HEK293 (cell line): ENCODE data around the gene GALNTL6.

Experiments
- CTCF ChIA-PET: fragments of 350-600 bp; formaldehyde crosslinking; extraction: SDS; loops from one replicate; lab custom pipeline; 2021; ENCODE audit warnings: antibody characterized with exemption; lab: Yijun Ruan, JAX
- POLR2A ChIA-PET: fragments of 300-600 bp; formaldehyde crosslinking; extraction: SDS; loops from one replicate; lab custom pipeline; 2020; ENCODE audit warnings: antibody characterized with exemption, inconsistent platforms; lab: Yijun Ruan, JAX
- H3K27ac ChIP-seq: fragments of 200-500 bp; sonication (Bioruptor generic); 2 replicates; pipeline ENCODE4 v1.5.1; 2014; ENCODE audit warnings: low read depth, low read length, control low read depth, inconsistent platforms; ENCODE audit errors: extremely low read depth
- H3K36me3 ChIP-seq, 2 experiments: fragments of 200-500 bp in 1 of 2; sonication (Bioruptor generic) in 1 of 2; 1 replicate in 1 of 2; 2 replicates in 1 of 2; pipeline ENCODE4 v1.5.1; 2014 to 2017; ENCODE audit warnings: inconsistent platforms in 2 of 2, low read length in 2 of 2; ENCODE audit not compliant: control insufficient read depth in 2 of 2, insufficient read depth in 1 of 2
- H3K4me1 ChIP-seq: fragments of 200-500 bp; sonication (Bioruptor generic); 2 replicates; pipeline ENCODE4 v1.5.1; 2014; ENCODE audit warnings: mild to moderate bottlenecking, low read length, inconsistent platforms; ENCODE audit not compliant: control insufficient read depth, insufficient read depth
- H3K4me3 ChIP-seq: 2 replicates; pipeline ENCODE4 v1.5.1; 2011; ENCODE audit warnings: low read depth, mild to moderate bottlenecking, control low read depth, low read length, moderate library complexity
- H3K9me3 ChIP-seq: fragments of 200-500 bp; sonication (Bioruptor generic); 2 replicates; pipeline ENCODE4 v1.5.1; 2014; ENCODE audit warnings: low read depth, low read length, inconsistent platforms; ENCODE audit not compliant: control insufficient read depth, insufficient read depth
- BCL11A ChIP-seq: fragments of 450-650 bp; formaldehyde crosslinking; IDR thresholded peaks from 2 replicates; pipeline ENCODE4 v1.5.1; 2016; ENCODE audit warnings: low read depth, missing biosample characterization, missing genetic modification characterization
- GLI2 ChIP-seq: fragments of 450-650 bp; formaldehyde crosslinking; IDR thresholded peaks from 2 replicates; pipeline ENCODE4; 2017; ENCODE audit warnings: missing biosample characterization, missing genetic modification characterization, low read depth, borderline replicate concordance
- PRDM1 ChIP-seq: fragments of 450-650 bp; formaldehyde crosslinking; IDR thresholded peaks from 2 replicates; pipeline ENCODE4; 2016; ENCODE audit warnings: missing biosample characterization, missing genetic modification characterization
- REST ChIP-seq: fragments of 450-650 bp; formaldehyde crosslinking; IDR thresholded peaks from 2 replicates; pipeline ENCODE4 v1.5.1; 2016; ENCODE audit warnings: missing biosample characterization, missing genetic modification characterization
- ZBTB1 ChIP-seq: fragments of 450-650 bp; formaldehyde crosslinking; IDR thresholded peaks from 2 replicates; pipeline ENCODE4 v1.5.1; 2016; ENCODE audit warnings: missing biosample characterization, missing genetic modification characterization
- ZBTB17 ChIP-seq: fragments of 450-650 bp; formaldehyde crosslinking; IDR thresholded peaks from 2 replicates; pipeline ENCODE4 v1.5.1; 2016; ENCODE audit warnings: missing biosample characterization, missing genetic modification characterization
- ZBTB26 ChIP-seq: fragments of 450-650 bp; formaldehyde crosslinking; optimal IDR thresholded peaks from 2 replicates; pipeline ENCODE3; 2016; ENCODE audit warnings: missing biosample characterization, mild to moderate bottlenecking, missing genetic modification characterization
- ZNF133 ChIP-seq: fragments of 450-650 bp; formaldehyde crosslinking; IDR thresholded peaks from 2 replicates; pipeline ENCODE4 v1.5.1; 2016; ENCODE audit warnings: missing biosample characterization, missing genetic modification characterization
- ZNF138 ChIP-seq: fragments of 450-650 bp; formaldehyde crosslinking; IDR thresholded peaks from 2 replicates; pipeline ENCODE4 v1.5.1; 2016; ENCODE audit warnings: missing biosample characterization, missing genetic modification characterization, borderline replicate concordance
- ZNF169 ChIP-seq: fragments of 450-650 bp; formaldehyde crosslinking; IDR thresholded peaks from 2 replicates; pipeline ENCODE4 v1.5.1; 2016; ENCODE audit warnings: missing biosample characterization, missing genetic modification characterization
- ZNF221 ChIP-seq: fragments of 450-650 bp; formaldehyde crosslinking; IDR thresholded peaks from 2 replicates; pipeline ENCODE4 v1.5.1; 2017; ENCODE audit warnings: missing biosample characterization, missing genetic modification characterization, borderline replicate concordance
- ZNF223 ChIP-seq: fragments of 450-650 bp; formaldehyde crosslinking; IDR thresholded peaks from 2 replicates; pipeline ENCODE4 v1.5.1; 2016; ENCODE audit warnings: missing biosample characterization, missing genetic modification characterization
- ZNF26 ChIP-seq: fragments of 450-650 bp; formaldehyde crosslinking; IDR thresholded peaks from 2 replicates; pipeline ENCODE4 v1.5.1; 2016; ENCODE audit warnings: missing biosample characterization, missing genetic modification characterization
- ZNF362 ChIP-seq: fragments of 450-650 bp; formaldehyde crosslinking; IDR thresholded peaks from 2 replicates; pipeline ENCODE4 v1.5.1; 2016; ENCODE audit warnings: missing biosample characterization, missing genetic modification characterization
- ZNF596 ChIP-seq: fragments of 450-650 bp; IDR thresholded peaks from 2 replicates; pipeline ENCODE4 v1.5.0; 2018; ENCODE audit warnings: missing biosample characterization, mild to moderate bottlenecking, missing genetic modification characterization, moderate library complexity
- ZNF639 ChIP-seq: fragments of 450-650 bp; formaldehyde crosslinking; IDR thresholded peaks from 2 replicates; pipeline ENCODE4 v1.5.1; 2016; ENCODE audit warnings: missing biosample characterization, missing genetic modification characterization
- ZNF645 ChIP-seq: fragments of 450-650 bp; formaldehyde crosslinking; IDR thresholded peaks from 2 replicates; pipeline ENCODE4; 2016; ENCODE audit warnings: missing biosample characterization, missing genetic modification characterization
- ZNF654 ChIP-seq: fragments of 450-650 bp; formaldehyde crosslinking; IDR thresholded peaks from 2 replicates; pipeline ENCODE4 v1.5.1; 2016; ENCODE audit warnings: low read depth, missing biosample characterization, missing genetic modification characterization
- ZNF670 ChIP-seq: fragments of 450-650 bp; formaldehyde crosslinking; IDR thresholded peaks from 2 replicates; pipeline ENCODE4 v1.5.1; 2016; ENCODE audit warnings: missing biosample characterization, missing genetic modification characterization, low read depth
- ZNF843 ChIP-seq: fragments of 450-650 bp; formaldehyde crosslinking; IDR thresholded peaks from 2 replicates; pipeline ENCODE4 v1.5.1; 2016; ENCODE audit warnings: missing biosample characterization, missing genetic modification characterization

Gene GALNTL6

DNA sequence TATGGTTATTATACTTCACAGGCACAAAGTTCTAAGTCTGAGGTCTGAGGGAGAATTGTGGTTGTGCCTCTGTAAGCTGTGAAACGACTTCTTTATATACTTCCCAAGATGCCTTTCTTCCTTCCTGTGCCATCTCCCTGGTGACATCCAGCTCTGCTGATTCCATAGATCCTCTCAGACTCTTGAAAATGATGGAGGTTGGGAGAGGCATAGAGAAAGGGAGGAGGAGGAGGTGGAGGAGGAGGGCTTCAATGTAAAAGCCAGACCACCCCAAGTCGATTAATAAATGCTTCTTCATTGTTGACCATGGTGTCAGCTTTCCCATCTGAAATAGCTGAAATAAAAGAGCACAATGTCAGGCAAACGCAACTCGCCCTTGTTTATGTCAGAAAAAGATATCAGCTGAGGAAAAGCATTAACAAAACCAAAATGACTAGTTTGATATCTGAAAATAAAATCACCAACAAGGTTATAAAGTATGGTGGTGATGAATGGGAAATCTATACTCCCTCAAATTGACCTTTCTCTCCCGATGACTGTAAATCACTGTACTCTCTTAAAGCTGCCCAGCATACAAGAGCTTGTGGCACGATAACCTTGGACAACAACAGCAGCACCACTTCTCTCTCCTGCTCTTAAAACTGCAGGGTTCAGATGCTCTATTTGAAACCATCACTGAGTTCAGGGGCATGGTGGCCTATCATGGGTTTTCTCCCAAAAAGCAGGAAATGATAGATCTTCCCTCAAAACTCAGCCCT lies 1125.0 kb downstream of the GALNTL6 start:
- Histone ChIP-seq H3K4me1 (no peaks in the 10 kb centered on the region), H3K36me3 (no peaks in the 10 kb centered on the region), H3K4me3 (no peak overlapping the region), H3K27ac (no peak overlapping the region), H3K9me3 (no peaks in the 10 kb centered on the region)
- CTCF ChIA-PET = interaction anchor here (1.6 kb wide), 1 partner anchor 76 kb away, joined by 4 read pairs; no protein-coding TSS in a partner anchor
- POLR2A ChIA-PET = no interaction called here
- no peak for TF ChIP-seq ZBTB17 (tag by site-specific recombination)

DNA sequence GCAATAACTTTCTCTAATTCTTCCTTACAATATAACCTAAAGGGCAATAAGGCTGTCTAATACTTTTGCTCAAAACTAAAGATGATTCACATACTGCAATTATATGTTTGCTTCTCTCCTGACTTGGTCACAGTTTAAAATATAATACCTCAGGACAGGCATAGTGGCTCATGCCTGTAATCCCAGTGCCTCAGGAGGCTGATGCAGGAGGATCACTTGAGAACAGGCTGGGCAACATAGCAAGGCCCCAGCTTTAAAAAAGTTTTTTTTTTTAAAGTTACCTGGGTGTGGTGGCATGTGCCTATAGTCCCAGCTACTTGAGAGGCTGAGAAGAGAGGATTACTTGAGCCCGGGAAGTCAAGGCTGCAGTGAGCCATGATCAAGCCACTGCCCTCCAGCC lies 1125.7 kb downstream of the GALNTL6 start:
- Histone ChIP-seq H3K9me3 (no peaks in the 10 kb centered on the region), H3K4me1 (no peaks in the 10 kb centered on the region), H3K27ac (no peak overlapping the region), H3K36me3 (no peaks in the 10 kb centered on the region), H3K4me3 (no peak overlapping the region)
- TF ChIP-seq ZNF645 (tag by site-specific recombination) (no peak), BCL11A (tag by site-specific recombination) (no peak), ZNF654 (tag by site-specific recombination) (no peak), ZNF639 (tag by site-specific recombination) (no peak)
- POLR2A ChIA-PET = no interaction called here
- CTCF ChIA-PET = interaction anchor here (1.6 kb wide), 1 partner anchor 75 kb away, joined by 4 read pairs; no protein-coding TSS in a partner anchor

- CTCF ChIA-PET = no interaction called here
- POLR2A ChIA-PET = no interaction called here
- no peaks in the 10 kb centered on the region for H3K36me3 ChIP-seq
- H3K4me3 ChIP-seq = no peak overlapping the region
- no peaks in the 10 kb centered on the region for H3K4me1 ChIP-seq
- no peaks in the 10 kb centered on the region for H3K9me3 ChIP-seq
- no peak for TF ChIP-seq ZNF169
- TF ChIP-seq PRDM1 (tag by site-specific recombination) = no peak
- no peak for TF ChIP-seq ZBTB26 (tag by site-specific recombination)
- TF ChIP-seq ZNF596 (tag by site-specific recombination) = no peak
- TF ChIP-seq ZNF843 (tag by site-specific recombination) = no peak
- TF ChIP-seq ZNF223 = no peak
- no peak for TF ChIP-seq ZBTB1 (tag by site-specific recombination)
- TF ChIP-seq REST (tag by site-specific recombination) = no peak
- TF ChIP-seq ZNF138 (tag by site-specific recombination) = no peak
- TF ChIP-seq ZNF362 (tag by site-specific recombination) = no peak
- no peak for TF ChIP-seq GLI2 (tag by site-specific recombination)
- no peak for TF ChIP-seq ZNF133 (tag by site-specific recombination)
- TF ChIP-seq ZNF670 (tag by site-specific recombination) = no peak
- no peak for TF ChIP-seq ZNF26 (tag by site-specific recombination)
- TF ChIP-seq ZNF221 (tag by site-specific recombination) = no peak
- H3K27ac ChIP-seq = no peak overlapping the region
These were observed 1129.6 kb downstream of the GALNTL6 start for GRCh38 chr4:172942840-172943239.
